ENCODE measurements around the gene LRIF1.

LRIF1 gene

DNA sequence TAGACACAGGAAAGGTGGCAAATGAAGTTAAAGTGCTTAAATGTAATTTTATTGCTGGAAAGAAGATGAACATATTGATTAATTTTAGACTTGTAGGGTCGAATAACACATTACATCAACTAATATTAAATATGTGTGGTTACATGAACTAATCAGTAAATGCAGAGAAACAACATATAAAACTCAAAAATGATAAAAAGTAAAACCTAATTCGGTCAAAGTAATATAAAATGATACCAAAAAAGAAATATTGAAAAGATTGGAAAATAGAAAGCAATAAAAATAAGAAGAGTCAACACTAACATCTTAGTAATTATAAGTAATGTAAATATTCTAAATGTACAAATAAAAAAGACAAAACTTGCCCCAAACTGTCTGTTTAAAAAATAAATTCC is 47.5 kb downstream of the LRIF1 start:
- H3K4me3 ChIP-seq, result peak overlapping the region; percentile 29; the same call in 1 of the 2 replicates
- H3K9ac ChIP-seq (ENCODE audit: insufficient read length), result no peak overlapping the region
- DNase-seq (ENCODE audit: low read depth, low spot score), result no peak
- H3K9me3 ChIP-seq (ENCODE audit: low read depth, low read length), result no peaks in the 10 kb centered on the region
- no peaks in the 10 kb centered on the region for H3K36me3 ChIP-seq (ENCODE audit: insufficient read depth, low read length)
- no peak overlapping the region for H3K27ac ChIP-seq
- TF ChIP-seq POLR2AphosphoS5 (IDR thresholded peaks at IDR 0.05; ENCODE audit: borderline replicate concordance, low read depth, low read length) (no peak), EZH2 (IDR thresholded peaks at IDR 0.05) (no peak), FOXP2 (optimal IDR thresholded peaks at IDR 0.05; ENCODE audit: control extremely low read depth, extremely low read length, insufficient read depth) (no peak)

DNA sequence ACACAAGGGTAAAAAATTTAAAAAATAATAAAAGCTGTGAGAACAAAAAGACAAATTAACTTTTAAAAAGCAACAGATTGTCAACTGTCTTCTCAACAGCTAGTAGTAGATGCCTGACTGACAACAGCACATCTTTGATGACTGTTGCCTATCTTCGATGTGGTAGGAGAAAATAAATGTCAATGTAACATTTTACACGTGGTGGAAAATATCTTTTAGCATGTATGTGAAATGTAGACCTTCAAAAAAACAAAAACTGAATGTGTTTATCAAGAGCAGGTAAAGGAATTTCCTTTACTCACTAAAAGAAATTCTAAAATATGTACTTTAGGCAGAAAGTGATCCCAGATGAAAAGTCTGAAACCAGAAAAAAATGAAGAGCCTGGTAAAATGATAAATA is 47.9 kb downstream of the LRIF1 start:
- no peak for TF ChIP-seq FOXP2 (optimal IDR thresholded peaks at IDR 0.05; ENCODE audit: control extremely low read depth, extremely low read length, insufficient read depth)
- TF ChIP-seq POLR2AphosphoS5 (IDR thresholded peaks at IDR 0.05; ENCODE audit: borderline replicate concordance, low read depth, low read length), result no peak
- TF ChIP-seq EZH2 (IDR thresholded peaks at IDR 0.05), result no peak
- no peaks in the 10 kb centered on the region for H3K9me3 ChIP-seq (ENCODE audit: low read depth, low read length)
- H3K36me3 ChIP-seq (ENCODE audit: insufficient read depth, low read length), result no peaks in the 10 kb centered on the region
- no peak overlapping the region for H3K27ac ChIP-seq
- no peak overlapping the region for H3K4me3 ChIP-seq
- no peak for DNase-seq (ENCODE audit: low read depth, low spot score)
- H3K9ac ChIP-seq (ENCODE audit: insufficient read length), result no peak overlapping the region

DNA sequence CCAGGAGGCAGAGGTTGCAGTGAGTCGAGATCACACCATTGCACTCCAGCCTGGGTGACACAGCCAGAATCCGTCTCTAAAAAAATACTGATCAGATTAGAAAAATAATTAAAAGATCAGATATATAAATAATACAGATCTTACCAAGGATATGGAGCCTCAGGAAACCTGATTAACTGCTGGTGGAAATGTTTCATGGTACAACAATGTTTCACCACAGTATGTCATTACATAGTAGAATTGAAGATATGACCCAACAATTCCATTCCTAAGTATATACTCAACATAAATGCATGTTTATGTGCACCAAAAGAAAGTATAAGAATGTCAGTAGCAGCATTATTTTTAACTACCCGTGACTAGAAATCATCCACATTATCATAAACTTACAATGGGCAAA is 49.0 kb downstream of the LRIF1 start:
- no peak for DNase-seq (ENCODE audit: low read depth, low spot score)
- H3K27ac ChIP-seq, result no peak overlapping the region
- no peaks in the 10 kb centered on the region for H3K36me3 ChIP-seq (ENCODE audit: insufficient read depth, low read length)
- TF ChIP-seq EZH2 (IDR thresholded peaks at IDR 0.05) (no peak), FOXP2 (optimal IDR thresholded peaks at IDR 0.05; ENCODE audit: control extremely low read depth, extremely low read length, insufficient read depth) (no peak), POLR2AphosphoS5 (IDR thresholded peaks at IDR 0.05; ENCODE audit: borderline replicate concordance, low read depth, low read length) (no peak)
- no peak overlapping the region for H3K9ac ChIP-seq (ENCODE audit: insufficient read length)
- H3K4me3 ChIP-seq, result no peak overlapping the region
- no peaks in the 10 kb centered on the region for H3K9me3 ChIP-seq (ENCODE audit: low read depth, low read length)

DNA sequence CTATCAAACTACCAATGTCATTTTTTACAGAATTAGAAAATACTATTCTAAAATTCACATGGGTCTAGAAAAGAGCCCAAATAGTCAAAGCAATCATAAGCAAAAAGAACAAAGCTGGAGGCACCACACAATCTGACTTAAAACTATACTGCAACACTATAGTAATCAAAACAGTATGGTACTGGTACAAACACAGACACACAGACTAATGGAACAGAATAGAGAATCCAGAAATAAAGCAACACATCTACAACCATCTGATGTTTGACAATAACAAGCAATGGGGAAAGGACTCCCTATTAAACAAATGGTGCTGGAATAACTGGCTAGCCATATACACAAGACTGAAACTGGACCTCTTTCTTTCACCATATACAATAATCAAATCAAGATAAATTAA is 50.9 kb downstream of the LRIF1 start:
- H3K9ac ChIP-seq (ENCODE audit: insufficient read length), result no peak overlapping the region
- no peak overlapping the region for H3K4me3 ChIP-seq
- H3K27ac ChIP-seq, result no peak overlapping the region
- no peaks in the 10 kb centered on the region for H3K9me3 ChIP-seq (ENCODE audit: low read depth, low read length)
- no peak for DNase-seq (ENCODE audit: low read depth, low spot score)
- H3K36me3 ChIP-seq (ENCODE audit: insufficient read depth, low read length), result no peaks in the 10 kb centered on the region
- no peak for TF ChIP-seq POLR2AphosphoS5 (IDR thresholded peaks at IDR 0.05; ENCODE audit: borderline replicate concordance, low read depth, low read length)
- TF ChIP-seq FOXP2 (optimal IDR thresholded peaks at IDR 0.05; ENCODE audit: control extremely low read depth, extremely low read length, insufficient read depth), result no peak
- no peak for TF ChIP-seq EZH2 (IDR thresholded peaks at IDR 0.05)

DNA sequence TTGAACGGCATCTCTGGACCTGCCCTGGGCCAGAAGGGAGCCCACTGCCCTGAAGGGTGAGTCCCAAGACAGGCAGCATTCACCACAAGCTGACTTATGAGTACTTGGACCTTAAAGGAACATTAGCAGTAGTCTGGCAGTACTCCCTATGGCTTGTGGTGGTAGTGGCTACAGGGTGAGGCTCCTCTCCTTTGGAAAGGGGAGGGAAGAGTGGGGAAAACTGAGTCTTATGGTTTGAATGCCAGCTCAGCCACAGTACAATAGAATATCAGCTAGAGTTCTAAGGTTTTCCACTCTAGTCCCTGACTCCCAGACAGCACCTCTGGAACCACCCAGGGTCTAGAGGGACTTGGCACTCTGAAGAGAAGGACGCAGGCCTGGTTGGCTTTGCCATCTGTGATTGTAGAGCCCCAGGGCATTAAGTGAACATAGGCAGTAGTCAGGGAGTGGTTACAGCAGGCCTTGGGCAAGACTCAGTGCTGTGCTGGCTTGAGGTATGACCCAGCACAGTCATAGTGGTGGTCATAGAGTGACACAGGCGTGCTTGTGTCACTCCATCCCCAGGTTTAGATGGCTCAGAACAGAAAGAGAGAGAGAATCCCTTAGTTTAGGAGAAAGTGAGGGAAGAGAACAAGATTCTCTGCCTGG is 59.7 kb downstream of the LRIF1 start:
- H3K9ac ChIP-seq (ENCODE audit: insufficient read length), result no peak overlapping the region
- no peaks in the 10 kb centered on the region for H3K36me3 ChIP-seq (ENCODE audit: insufficient read depth, low read length)
- no peaks in the 10 kb centered on the region for H3K9me3 ChIP-seq (ENCODE audit: low read depth, low read length)
- no peak for DNase-seq (ENCODE audit: low read depth, low spot score)
- H3K4me3 ChIP-seq, result no peak overlapping the region
- TF ChIP-seq FOXP2 (optimal IDR thresholded peaks at IDR 0.05; ENCODE audit: control extremely low read depth, extremely low read length, insufficient read depth), result no peak
- no peak for TF ChIP-seq POLR2AphosphoS5 (IDR thresholded peaks at IDR 0.05; ENCODE audit: borderline replicate concordance, low read depth, low read length)
- no peak for TF ChIP-seq EZH2 (IDR thresholded peaks at IDR 0.05)
- no peak overlapping the region for H3K27ac ChIP-seq

DNA sequence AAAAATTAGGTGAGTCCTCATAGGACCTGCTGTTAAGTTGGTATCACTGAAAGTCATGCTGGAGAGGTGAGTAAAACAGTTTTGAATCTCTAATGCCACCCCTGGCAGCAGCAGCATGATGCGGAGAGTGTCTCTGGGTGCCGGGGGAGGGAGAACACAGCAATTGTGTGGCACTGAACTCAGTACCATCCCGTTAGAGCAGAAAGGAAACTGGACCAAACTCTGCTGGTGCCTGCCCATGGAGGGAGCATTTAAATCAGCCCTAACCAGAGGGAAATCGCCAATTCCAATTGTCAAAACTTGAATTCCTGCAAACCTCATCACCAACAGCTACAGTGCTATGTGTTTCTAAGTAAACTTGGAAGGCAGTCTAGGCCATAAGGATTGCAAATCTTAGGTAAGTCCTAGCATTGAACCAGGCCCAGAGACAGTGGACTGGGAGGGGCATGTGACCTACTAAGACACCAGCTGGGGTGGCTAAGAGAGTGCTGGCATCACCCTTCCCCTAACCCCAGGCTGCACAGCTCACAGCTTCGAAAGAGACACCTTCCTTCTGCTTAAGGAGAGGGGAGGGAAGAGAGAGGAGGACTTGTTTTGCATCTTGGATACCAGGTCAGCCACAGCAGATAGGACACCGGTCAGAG is 60.8 kb downstream of the LRIF1 start:
- no peaks in the 10 kb centered on the region for H3K36me3 ChIP-seq (ENCODE audit: insufficient read depth, low read length)
- no peak overlapping the region for H3K4me3 ChIP-seq
- no peak for TF ChIP-seq POLR2AphosphoS5 (IDR thresholded peaks at IDR 0.05; ENCODE audit: borderline replicate concordance, low read depth, low read length)
- TF ChIP-seq EZH2 (IDR thresholded peaks at IDR 0.05), result no peak
- TF ChIP-seq FOXP2 (optimal IDR thresholded peaks at IDR 0.05; ENCODE audit: control extremely low read depth, extremely low read length, insufficient read depth), result no peak
- H3K27ac ChIP-seq, result no peak overlapping the region
- no peak overlapping the region for H3K9ac ChIP-seq (ENCODE audit: insufficient read length)
- no peaks in the 10 kb centered on the region for H3K9me3 ChIP-seq (ENCODE audit: low read depth, low read length)
- DNase-seq (ENCODE audit: low read depth, low spot score), result no peak

DNA sequence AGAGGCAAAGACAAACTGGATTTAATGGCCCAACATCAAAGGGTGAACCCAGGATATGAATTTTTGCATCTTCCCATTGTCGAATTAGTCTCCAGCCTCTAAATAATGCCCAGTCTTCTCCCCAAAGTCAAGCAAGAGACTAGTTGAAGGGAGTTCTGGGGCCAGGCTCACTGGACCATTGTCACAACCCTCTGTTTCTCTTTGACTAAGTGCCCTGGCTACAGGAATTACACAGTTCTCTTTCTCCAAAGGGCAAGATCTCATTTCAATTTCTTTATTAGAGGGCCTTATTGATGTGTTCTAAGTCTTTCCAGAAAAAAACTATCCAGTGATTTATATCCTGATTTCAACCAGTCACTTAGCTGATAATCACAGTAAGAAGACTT is 64.3 kb downstream of the LRIF1 start:
- Histone ChIP-seq H3K9ac (ENCODE audit: insufficient read length) (no peak overlapping the region), H3K9me3 (ENCODE audit: low read depth, low read length) (no peaks in the 10 kb centered on the region), H3K27ac (no peak overlapping the region), H3K4me3 (no peak overlapping the region), H3K36me3 (ENCODE audit: insufficient read depth, low read length) (no peaks in the 10 kb centered on the region)
- DNase-seq (ENCODE audit: low read depth, low spot score), result no peak
- no peak for TF ChIP-seq POLR2AphosphoS5 (IDR thresholded peaks at IDR 0.05; ENCODE audit: borderline replicate concordance, low read depth, low read length)
- TF ChIP-seq EZH2 (IDR thresholded peaks at IDR 0.05), result no peak
- no peak for TF ChIP-seq FOXP2 (optimal IDR thresholded peaks at IDR 0.05; ENCODE audit: control extremely low read depth, extremely low read length, insufficient read depth)

DNA sequence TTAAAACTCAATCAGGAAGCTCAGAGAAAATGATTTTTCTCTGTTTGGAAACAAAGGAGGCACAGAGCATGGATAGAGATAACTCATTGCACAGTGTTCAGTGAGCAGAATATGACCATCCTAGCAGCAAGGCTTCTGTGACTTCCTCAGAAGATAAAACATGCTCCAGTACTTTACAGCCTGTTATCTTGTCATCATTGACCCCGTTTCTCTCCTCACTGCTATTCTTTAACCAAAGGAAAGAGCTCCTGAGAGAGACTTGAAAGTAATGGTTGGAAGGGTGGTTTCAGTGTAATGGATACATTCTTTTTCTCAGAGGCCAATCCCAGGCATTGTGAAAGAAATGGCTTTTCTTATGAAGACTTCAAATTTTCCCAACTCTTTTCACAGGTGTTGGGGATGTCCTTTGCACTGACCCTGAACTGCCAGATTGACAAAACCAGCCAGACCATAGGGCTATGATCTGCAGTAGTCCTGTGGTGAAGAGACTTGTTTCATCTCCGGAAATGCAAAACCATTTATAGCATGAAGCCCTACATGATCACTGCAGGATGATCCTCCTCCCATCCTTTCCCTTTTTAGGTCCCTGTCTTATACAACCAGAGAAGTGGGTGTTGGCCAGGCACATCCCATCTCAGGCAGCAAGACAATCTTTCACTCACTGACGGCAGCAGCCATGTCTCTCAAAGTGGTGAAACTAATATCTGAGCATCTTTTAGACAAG is 64.8 kb downstream of the LRIF1 start:
- DNase-seq (ENCODE audit: low read depth, low spot score), result no peak
- Histone ChIP-seq H3K27ac (no peak overlapping the region), H3K9me3 (ENCODE audit: low read depth, low read length) (no peaks in the 10 kb centered on the region)

More for the DNA sequence above, 64.8 kb downstream of the LRIF1 start:
- Histone ChIP-seq H3K36me3 (ENCODE audit: insufficient read depth, low read length) (no peaks in the 10 kb centered on the region), H3K9ac (ENCODE audit: insufficient read length) (no peak overlapping the region), H3K4me3 (no peak overlapping the region)
- TF ChIP-seq EZH2 (IDR thresholded peaks at IDR 0.05), result no peak
- no peak for TF ChIP-seq POLR2AphosphoS5 (IDR thresholded peaks at IDR 0.05; ENCODE audit: borderline replicate concordance, low read depth, low read length)

Data from SK-N-MC (cell line).